ENCODE data around the gene UGT1A9.

UGT1A9 gene

DNA sequence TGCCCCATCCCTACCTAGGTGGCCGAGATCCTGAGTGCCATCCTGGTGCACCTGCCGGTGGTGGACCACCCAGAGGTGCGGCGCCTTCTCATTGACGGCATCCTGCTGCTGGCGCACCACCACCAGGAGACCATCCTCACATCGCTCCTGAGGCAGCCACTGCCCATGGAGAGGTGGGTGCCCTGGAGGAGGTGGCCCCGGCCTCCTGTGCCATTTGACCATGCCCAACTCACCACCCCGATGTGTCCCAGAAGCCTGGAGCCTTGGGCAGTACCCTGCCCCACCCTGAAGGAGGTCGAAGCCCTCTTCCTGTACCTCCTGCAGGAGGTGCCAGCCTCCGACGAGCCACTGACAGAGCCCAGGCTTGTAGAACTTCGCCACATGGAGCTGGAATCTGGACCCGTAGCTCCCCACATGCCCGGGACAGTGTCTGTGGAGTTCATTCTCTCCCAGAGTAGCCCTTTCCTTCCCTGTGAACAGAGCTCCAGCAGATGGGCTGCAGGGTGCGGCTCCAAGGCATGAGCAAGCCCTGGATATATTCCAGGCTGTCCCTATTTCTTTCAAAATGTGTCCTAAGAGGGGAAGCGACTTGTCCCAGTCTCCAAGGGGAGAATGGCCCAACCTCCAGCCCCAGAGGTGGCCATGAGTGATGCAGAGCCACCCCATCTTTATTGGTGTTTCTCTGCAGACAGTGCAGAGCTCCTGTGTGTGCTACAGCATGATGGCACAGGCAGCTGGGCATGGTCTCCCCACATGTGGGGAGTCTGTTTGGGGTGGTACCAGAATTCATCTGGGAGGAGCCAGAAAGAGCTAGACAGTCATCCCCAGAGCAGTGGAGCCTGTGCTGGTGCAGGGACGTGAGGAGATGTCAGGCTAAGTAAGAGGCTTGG, 148.4 kb downstream of the UGT1A9 start:
- no peak for DNase-seq

GRCh38 chr2:233820774-233821105, 149.0 kb downstream of the UGT1A9 start:
- no peak for DNase-seq

- DNase-seq: no peak
Observed at GRCh38 chr2:233821196-233821595, 149.5 kb downstream of the UGT1A9 start.

DNA sequence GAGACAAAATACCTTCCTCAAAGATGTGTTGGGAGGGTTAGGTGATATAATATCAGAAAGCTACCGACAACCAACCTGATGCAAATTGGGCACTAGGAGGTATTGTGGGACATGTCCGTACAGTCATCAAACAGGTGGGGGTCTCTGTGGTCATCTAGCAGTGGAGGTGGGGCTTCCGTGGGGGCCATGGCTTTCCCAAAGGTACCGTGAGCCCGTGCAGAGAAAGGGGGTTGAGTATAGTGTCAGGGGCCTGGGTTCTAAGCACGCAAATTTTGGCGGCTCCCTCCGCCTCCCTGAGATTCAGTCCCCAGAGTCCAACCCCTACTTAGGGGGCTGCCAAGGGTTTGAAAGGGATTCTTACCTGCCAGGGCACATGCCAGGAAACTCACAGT, 150.0 kb downstream of the UGT1A9 start:
- no peak for DNase-seq

DNA sequence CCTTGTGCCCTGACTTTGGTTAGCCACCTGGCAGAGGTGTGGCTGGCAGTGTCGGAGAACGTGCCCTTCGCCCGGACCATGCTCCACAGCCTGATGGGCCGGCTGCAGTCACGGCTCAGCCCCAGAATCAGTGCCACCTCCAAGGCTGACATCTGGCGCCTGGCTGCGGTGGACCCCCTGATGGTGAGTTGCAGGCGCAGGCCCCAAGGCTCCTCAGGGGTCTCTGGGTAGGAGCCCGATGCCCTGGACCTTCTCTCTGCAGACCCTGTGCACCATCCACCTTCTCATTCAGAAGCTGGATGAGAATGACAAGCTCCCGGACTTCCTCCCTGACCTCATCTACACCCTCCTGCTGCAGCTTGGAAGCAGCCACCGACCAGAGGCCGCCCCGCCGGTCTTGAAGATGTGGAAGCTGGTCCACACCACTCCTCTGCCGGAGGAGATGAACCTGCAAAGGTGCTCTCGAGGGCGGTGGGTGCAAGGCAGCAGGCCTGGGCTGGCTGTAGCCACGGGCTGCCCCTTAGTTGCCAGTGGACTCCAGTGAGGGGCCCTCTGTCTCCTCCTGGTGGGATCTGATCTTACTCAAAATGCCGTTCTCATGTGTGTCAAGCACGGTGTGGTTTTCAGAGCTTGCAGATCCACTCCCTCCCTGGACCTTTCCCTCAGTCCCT, 150.5 kb downstream of the UGT1A9 start:
- DNase-seq: no peak
